HepG2 (cell line): Measurements from ENCODE around the gene AFF4. TPM values are rescaled to one million over a fixed set of nuclear protein-coding genes. Genes with fewer than 3 reads are reported as not detected.
A peak's percentile ranks its signal among the peaks of the same experiment; 100 is the strongest.

Source experiments
- ATAC-seq: fragments of 200-7000 bp; cut with Tn5 transposase; 3 replicates; pipeline ENCODE4 v1.9.1; 2020; ENCODE audit warnings: mild to moderate bottlenecking, moderate library complexity
- BruUV-seq: library from RNA; stranded (reverse); fragments of 400-500 nt; replicated peaks from 2 replicates; lab custom pipeline; 2021; lab: Mats Ljungman, UMichigan
- CTCF ChIA-PET: fragments of 300-600 bp; formaldehyde crosslinking; extraction: SDS; loops from one replicate; lab custom pipeline; 2021; ENCODE audit warnings: low total read pairs, inconsistent platforms, low intra/inter-chr PET ratio; lab: Yijun Ruan, JAX
- POLR2A ChIA-PET: fragments of 350-600 bp; sonication (Branson Sonifier 250); formaldehyde crosslinking; loops from one replicate; lab custom pipeline; 2020; ENCODE audit warnings: antibody characterized with exemption, inconsistent platforms; lab: Yijun Ruan, JAX
- DNase-seq: peaks from one replicate; pipeline ENCODE4 v3.0.0-alpha.2; 2015; ENCODE audit warnings: low spot score
- FAIRE-seq: peaks from 3 replicates; lab custom pipeline; 2011; peaks lifted over from hg19 to GRCh38; lab: Jason Lieb, UNC
- H2AFZ ChIP-seq: one replicate; pipeline ENCODE4 v1.6.1; 2011; ENCODE audit warnings: low read length, inconsistent platforms
- H3K27ac ChIP-seq: fragments of 300-600 bp; 3 replicates; pipeline ENCODE4 v1.8.0; 2011; ENCODE audit warnings: mixed run types, mild to moderate bottlenecking, mixed read lengths, low read length, inconsistent platforms; ENCODE audit not compliant: insufficient read depth; ENCODE audit errors: extremely low read length
- H3K27me3 ChIP-seq, 2 experiments: fragments of 200-600 bp in 1 of 2; 2 replicates in 1 of 2; 3 replicates in 1 of 2; pipeline versions ENCODE4 v1.6.0 to v1.8.0; 2011; ENCODE audit warnings: low read length in 2 of 2, mild to moderate bottlenecking in 2 of 2, moderate library complexity in 2 of 2, inconsistent platforms in 1 of 2; ENCODE audit not compliant: insufficient read depth in 2 of 2, control insufficient read depth in 1 of 2
- H3K36me3 ChIP-seq, 2 experiments: fragments of 200-600 bp in 1 of 2; replicated peaks in 1 of 2; 2 replicates in 1 of 2; 3 replicates in 1 of 2; pipeline versions ENCODE4 v1.5.1 to v1.8.0; 2011; ENCODE audit warnings: low read length in 2 of 2, inconsistent platforms in 1 of 2; ENCODE audit not compliant: insufficient read depth in 2 of 2, control insufficient read depth in 1 of 2
- H3K4me1 ChIP-seq: 2 replicates; pipeline ENCODE4 v1.5.1; 2012; ENCODE audit warnings: low read length, inconsistent platforms; ENCODE audit not compliant: insufficient read depth
- H3K4me2 ChIP-seq: 2 replicates; pipeline ENCODE4 v1.6.0; 2011; ENCODE audit warnings: low read depth, low read length, inconsistent platforms
- H3K4me3 ChIP-seq, 3 experiments: fragments of 200-600 bp in 1 of 3; sonication (generic), shearing (Covaris generic) in 1 of 3; replicated peaks in 1 of 3; 2 replicates each; pipeline ENCODE4 v1.5.1; 2011 to 2016; ENCODE audit warnings: low read length in 3 of 3, inconsistent platforms in 2 of 3, low read depth in 2 of 3, mild to moderate bottlenecking in 2 of 3, control low read depth in 1 of 3, mixed read lengths in 1 of 3; ENCODE audit not compliant: insufficient read depth in 1 of 3
- H3K79me2 ChIP-seq: one replicate; pipeline ENCODE4 v1.6.1; 2011; ENCODE audit warnings: low read length, inconsistent platforms; ENCODE audit not compliant: insufficient read depth
- H3K9ac ChIP-seq: 2 replicates; pipeline ENCODE4 v1.6.0; 2011; ENCODE audit warnings: mild to moderate bottlenecking, low read depth, low read length, inconsistent platforms; ENCODE audit not compliant: insufficient read depth
- H3K9me3 ChIP-seq: 2 replicates; pipeline ENCODE4 v1.5.1; 2012; ENCODE audit warnings: mild to moderate bottlenecking, low read length
- H4K20me1 ChIP-seq: 2 replicates; pipeline ENCODE4 v1.6.0; 2011; ENCODE audit warnings: inconsistent platforms, mild to moderate bottlenecking, low read length, moderate library complexity; ENCODE audit not compliant: insufficient read depth
- CEBPB ChIP-seq: IDR thresholded peaks from 2 replicates; pipeline ENCODE4 v1.6.1; 2011; ENCODE audit warnings: low read depth, low read length, improper control_type of control experiment, borderline replicate concordance
- DNMT1 ChIP-seq: sonication (generic); formaldehyde crosslinking; IDR thresholded peaks from 2 replicates; pipeline ENCODE4 v1.5.1; 2020; ENCODE audit warnings: mild to moderate bottlenecking, missing genetic modification reagents
- ONECUT2 ChIP-seq: sonication (generic); formaldehyde crosslinking; IDR thresholded peaks from 2 replicates; pipeline ENCODE4 v1.4.0; 2020; ENCODE audit warnings: missing genetic modification reagents
- PHB2 ChIP-seq: fragments of 450-650 bp; IDR thresholded peaks from 2 replicates; pipeline ENCODE4 v1.6.1; 2018; ENCODE audit not compliant: partially characterized antibody
- PRPF4 ChIP-seq: fragments of 200-400 bp; formaldehyde crosslinking; IDR thresholded peaks from 2 replicates; pipeline ENCODE4 v1.6.1; 2016; ENCODE audit warnings: low read length, low read depth; ENCODE audit not compliant: poor library complexity, severe bottlenecking
- SOX13 ChIP-seq, 3 experiments: fragments of 450-650 bp in 1 of 3; sonication (generic) in 1 of 3; formaldehyde crosslinking in 1 of 3; IDR thresholded peaks in 2 of 3; conservative IDR thresholded peaks in 1 of 3; 2 replicates each; pipeline versions ENCODE4 v1.5.0 to v1.6.1; 2016 to 2020; ENCODE audit warnings: antibody characterized with exemption in 1 of 3, mild to moderate bottlenecking in 1 of 3, missing compliant biosample characterization in 1 of 3, missing genetic modification reagents in 1 of 3, moderate library complexity in 1 of 3
- SP2 ChIP-seq: sonication (generic); formaldehyde crosslinking; IDR thresholded peaks from 2 replicates; pipeline ENCODE4 v1.5.1; 2020; ENCODE audit warnings: mild to moderate bottlenecking, missing genetic modification reagents
- SUZ12 ChIP-seq: fragments of 150-350 bp; IDR thresholded peaks from 2 replicates; pipeline ENCODE4 v1.6.1; 2014; ENCODE audit warnings: low read depth, low read length
- WIZ ChIP-seq: sonication (generic); formaldehyde crosslinking; IDR thresholded peaks from 2 replicates; pipeline ENCODE4 v1.5.1; 2020; ENCODE audit warnings: mild to moderate bottlenecking, missing genetic modification reagents
- ZEB1 ChIP-seq: IDR thresholded peaks from 2 replicates; pipeline ENCODE4 v1.6.1; 2012; ENCODE audit warnings: mild to moderate bottlenecking, low read depth, inconsistent platforms; ENCODE audit not compliant: insufficient replicate concordance
- ZNF282 ChIP-seq: fragments of 450-650 bp; IDR thresholded peaks from 2 replicates; pipeline ENCODE4 v1.6.1; 2018; ENCODE audit not compliant: partially characterized antibody
- ZNF296 ChIP-seq: sonication (generic); formaldehyde crosslinking; conservative IDR thresholded peaks from 2 replicates; pipeline ENCODE4 v1.5.0; 2020; ENCODE audit warnings: mild to moderate bottlenecking, missing genetic modification reagents
- ZNF431 ChIP-seq: sonication (generic); formaldehyde crosslinking; IDR thresholded peaks from 2 replicates; pipeline ENCODE4 v1.9.0; 2022; ENCODE audit warnings: missing genetic modification reagents, low read depth, mild to moderate bottlenecking, borderline replicate concordance
- ZNF772 ChIP-seq: sonication (generic); formaldehyde crosslinking; IDR thresholded peaks from 2 replicates; pipeline ENCODE4 v1.5.0; 2020; ENCODE audit warnings: mild to moderate bottlenecking, missing genetic modification reagents
- ZNF850 ChIP-seq: sonication (generic); formaldehyde crosslinking; conservative IDR thresholded peaks from 2 replicates; pipeline ENCODE4 v1.9.0; 2021; ENCODE audit warnings: mild to moderate bottlenecking, missing genetic modification reagents
- WGBS: methylation state at CpG from one replicate; pipeline ENCODE4 v1.1.6; 2017; ENCODE audit warnings: low lambda C conversion rate; 5-methylcytosine and 5-hydroxymethylcytosine counted together
- in situ Hi-C: cut with HindIII; loops from 2 replicates; pipeline ENCODE4 v1.10.0; 2017; ENCODE audit warnings: low pct_unique_long_range_greater_than_20kb; ENCODE audit not compliant: extremely low pct_ligation_motif_present
- intact Hi-C: fragments of 100-400 bp; cut with micrococcal nuclease; formaldehyde crosslinking; loops from one replicate; pipeline ENCODE4 v1.10.0; 2022; ENCODE audit not compliant: unreplicated experiment
- polyA plus RNA-seq, 8 experiments: library from polyadenylated mRNA; depleted of rRNA in 3 of 8; stranded (reverse) in 7 of 8; unstranded in 1 of 8; fragments of >200 nt; fragmentation: Illumina TruSeq in 4 of 8; extraction: Trizol in 4 of 8; gene quantifications; 2 replicates each; pipeline versions ENCODE4 v1.2.1 to v1.2.3, GENCODE V29; 2011 to 2016; ENCODE audit warnings: low read depth in 4 of 8, missing spikeins in 1 of 8, mixed read lengths in 1 of 8; ENCODE audit not compliant: insufficient read depth in 1 of 8
- total RNA-seq, 5 experiments: library from RNA; depleted of rRNA; stranded (reverse); fragments of >200 nt; fragmentation: Illumina TruSeq; extraction: Trizol; gene quantifications; 2 replicates each; pipeline ENCODE4 v1.2.3, GENCODE V29; 2016; ENCODE audit warnings: low read depth in 1 of 5
- TF ChIP-seq, protein P1 (sequence below): sonication (generic); formaldehyde crosslinking; IDR thresholded peaks from 2 replicates; pipeline ENCODE4 v1.4.0; 2020; ENCODE audit warnings: missing genetic modification reagents
- TF ChIP-seq, protein P2 (sequence below): sonication (generic); formaldehyde crosslinking; IDR thresholded peaks from 2 replicates; pipeline ENCODE4 v1.5.1; 2020; ENCODE audit warnings: missing genetic modification reagents, mild to moderate bottlenecking, borderline replicate concordance

The AFF4 gene
- total and polyA plus RNA-seq, 2 of the 13 experiments (the other 11 are each of a cell fraction or from before 2014, with no cell fraction given), result 22.1 to 25.5 TPM

DNA sequence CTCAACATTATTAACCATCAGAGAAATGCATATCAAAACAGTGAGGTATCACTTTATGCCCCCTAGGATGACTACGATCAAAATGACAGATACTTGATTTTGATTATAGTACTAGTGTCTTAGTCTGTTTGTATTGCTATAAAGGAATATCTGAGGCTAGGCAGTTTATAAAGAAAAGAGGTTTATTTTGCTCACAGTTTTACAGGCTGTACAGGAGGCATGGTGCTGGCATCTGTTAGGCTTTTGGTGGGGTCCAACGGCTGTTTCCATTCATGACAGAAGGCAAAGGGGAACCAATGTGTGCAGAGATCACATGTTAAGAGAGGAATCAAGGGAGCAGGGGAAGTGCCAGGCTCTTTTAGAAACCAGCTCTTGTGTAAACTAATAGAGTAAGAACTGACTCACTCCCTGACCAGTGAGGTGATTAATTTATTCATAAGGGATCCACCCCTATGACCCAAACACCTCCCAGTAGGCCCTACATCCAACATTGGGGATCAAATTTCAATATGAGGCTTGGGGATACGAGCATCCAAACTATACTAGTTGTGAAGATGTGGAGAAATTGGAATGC, 16.0 kb upstream of the AFF4 start:
- no peak overlapping the region for H3K27ac ChIP-seq
- H3K9me3 ChIP-seq, result no peaks in the 10 kb centered on the region
- H3K9ac ChIP-seq, result no peak overlapping the region
- H3K4me2 ChIP-seq, result 0 out of 2 replicates have a peak overlapping the region, but pooled peaks have one; percentile 18
- no peaks in the 10 kb centered on the region for H3K36me3 ChIP-seq
- peak; percentile 9 for DNase-seq
- POLR2A ChIA-PET, result no interaction called here
- TF ChIP-seq PRPF4, result no peak
- TF ChIP-seq ONECUT2 (CRISPR knock-in tag), result no peak
- no peak for TF ChIP-seq SOX13 (IDR thresholded peaks at IDR 0.05)
- no peak for TF ChIP-seq SOX13 (CRISPR knock-in tag; conservative IDR thresholded peaks at IDR 0.05 in 1 of 2, IDR thresholded peaks at IDR 0.05 in 1 of 2)
- no peak for TF ChIP-seq PHB2
- TF ChIP-seq ZNF772 (CRISPR knock-in tag), result no peak
- no peak for TF ChIP-seq ZNF431 (CRISPR knock-in tag)
- no peak for TF ChIP-seq ZNF296 (CRISPR knock-in tag)
- TF ChIP-seq ZNF282, result no peak
- no peak for TF ChIP-seq CEBPB
- TF ChIP-seq, protein P1, sequence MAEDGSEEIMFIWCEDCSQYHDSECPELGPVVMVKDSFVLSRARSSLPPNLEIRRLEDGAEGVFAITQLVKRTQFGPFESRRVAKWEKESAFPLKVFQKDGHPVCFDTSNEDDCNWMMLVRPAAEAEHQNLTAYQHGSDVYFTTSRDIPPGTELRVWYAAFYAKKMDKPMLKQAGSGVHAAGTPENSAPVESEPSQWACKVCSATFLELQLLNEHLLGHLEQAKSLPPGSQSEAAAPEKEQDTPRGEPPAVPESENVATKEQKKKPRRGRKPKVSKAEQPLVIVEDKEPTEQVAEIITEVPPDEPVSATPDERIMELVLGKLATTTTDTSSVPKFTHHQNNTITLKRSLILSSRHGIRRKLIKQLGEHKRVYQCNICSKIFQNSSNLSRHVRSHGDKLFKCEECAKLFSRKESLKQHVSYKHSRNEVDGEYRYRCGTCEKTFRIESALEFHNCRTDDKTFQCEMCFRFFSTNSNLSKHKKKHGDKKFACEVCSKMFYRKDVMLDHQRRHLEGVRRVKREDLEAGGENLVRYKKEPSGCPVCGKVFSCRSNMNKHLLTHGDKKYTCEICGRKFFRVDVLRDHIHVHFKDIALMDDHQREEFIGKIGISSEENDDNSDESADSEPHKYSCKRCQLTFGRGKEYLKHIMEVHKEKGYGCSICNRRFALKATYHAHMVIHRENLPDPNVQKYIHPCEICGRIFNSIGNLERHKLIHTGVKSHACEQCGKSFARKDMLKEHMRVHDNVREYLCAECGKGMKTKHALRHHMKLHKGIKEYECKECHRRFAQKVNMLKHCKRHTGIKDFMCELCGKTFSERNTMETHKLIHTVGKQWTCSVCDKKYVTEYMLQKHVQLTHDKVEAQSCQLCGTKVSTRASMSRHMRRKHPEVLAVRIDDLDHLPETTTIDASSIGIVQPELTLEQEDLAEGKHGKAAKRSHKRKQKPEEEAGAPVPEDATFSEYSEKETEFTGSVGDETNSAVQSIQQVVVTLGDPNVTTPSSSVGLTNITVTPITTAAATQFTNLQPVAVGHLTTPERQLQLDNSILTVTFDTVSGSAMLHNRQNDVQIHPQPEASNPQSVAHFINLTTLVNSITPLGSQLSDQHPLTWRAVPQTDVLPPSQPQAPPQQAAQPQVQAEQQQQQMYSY (CRISPR knock-in tag), result no peak
- TF ChIP-seq, protein P2, sequence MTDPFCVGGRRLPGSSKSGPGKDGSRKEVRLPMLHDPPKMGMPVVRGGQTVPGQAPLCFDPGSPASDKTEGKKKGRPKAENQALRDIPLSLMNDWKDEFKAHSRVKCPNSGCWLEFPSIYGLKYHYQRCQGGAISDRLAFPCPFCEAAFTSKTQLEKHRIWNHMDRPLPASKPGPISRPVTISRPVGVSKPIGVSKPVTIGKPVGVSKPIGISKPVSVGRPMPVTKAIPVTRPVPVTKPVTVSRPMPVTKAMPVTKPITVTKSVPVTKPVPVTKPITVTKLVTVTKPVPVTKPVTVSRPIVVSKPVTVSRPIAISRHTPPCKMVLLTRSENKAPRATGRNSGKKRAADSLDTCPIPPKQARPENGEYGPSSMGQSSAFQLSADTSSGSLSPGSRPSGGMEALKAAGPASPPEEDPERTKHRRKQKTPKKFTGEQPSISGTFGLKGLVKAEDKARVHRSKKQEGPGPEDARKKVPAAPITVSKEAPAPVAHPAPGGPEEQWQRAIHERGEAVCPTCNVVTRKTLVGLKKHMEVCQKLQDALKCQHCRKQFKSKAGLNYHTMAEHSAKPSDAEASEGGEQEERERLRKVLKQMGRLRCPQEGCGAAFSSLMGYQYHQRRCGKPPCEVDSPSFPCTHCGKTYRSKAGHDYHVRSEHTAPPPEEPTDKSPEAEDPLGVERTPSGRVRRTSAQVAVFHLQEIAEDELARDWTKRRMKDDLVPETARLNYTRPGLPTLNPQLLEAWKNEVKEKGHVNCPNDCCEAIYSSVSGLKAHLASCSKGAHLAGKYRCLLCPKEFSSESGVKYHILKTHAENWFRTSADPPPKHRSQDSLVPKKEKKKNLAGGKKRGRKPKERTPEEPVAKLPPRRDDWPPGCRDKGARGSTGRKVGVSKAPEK, result no peak
- TF ChIP-seq DNMT1, result no peak
- TF ChIP-seq SUZ12, result no peak
- TF ChIP-seq WIZ (CRISPR knock-in tag), result no peak
- no peak for TF ChIP-seq SP2 (CRISPR knock-in tag)
- TF ChIP-seq ZNF850 (CRISPR knock-in tag), result no peak
- TF ChIP-seq ZEB1, result no peak
- H4K20me1 ChIP-seq, result no peaks in the 10 kb centered on the region
- no peak overlapping the region for H2AFZ ChIP-seq
- no peaks in the 10 kb centered on the region; a peak in 1 of 5 replicates for H3K27me3 ChIP-seq
- intact Hi-C loops, result no loop called here
- H3K4me1 ChIP-seq, result peaks cover 6% of the 10 kb centered on the region
- CTCF ChIA-PET, result no interaction called here
- H3K79me2 ChIP-seq, result no peaks in the 10 kb centered on the region
- in situ Hi-C loops, result no loop called here
- no peak for ATAC-seq
- H3K4me3 ChIP-seq, result no peak overlapping the region
- WGBS, result 28% methylated on average over 3 of the region's 3 CpGs
- no TSS peak for BruUV-seq
- no peak for FAIRE-seq
